Measurements from ENCODE around the gene LRIG3.

- no peak for TF ChIP-seq POLR2A (IDR thresholded peaks at IDR 0.05)
- TF ChIP-seq CTCF (IDR thresholded peaks at IDR 0.05): no peak
Observed at GRCh38 chr12:58969237-58969636, 48.9 kb upstream of the LRIG3 start.

Measured in adrenal gland (tissue), 5 donors.